Rectal smooth muscle tissue (tissue), 1 donor: ENCODE measurements around the gene DOCK6.

Experiments
- H3K27ac ChIP-seq: one replicate; pipeline ENCODE4 v1.7.0; 2013; ENCODE audit warnings: low read depth, low read length, inconsistent platforms
- H3K27me3 ChIP-seq: one replicate; pipeline ENCODE4 v1.7.0; 2013; ENCODE audit warnings: low read length; ENCODE audit not compliant: control insufficient read depth, insufficient read depth
- H3K36me3 ChIP-seq: one replicate; pipeline ENCODE4 v1.7.0; 2013; ENCODE audit warnings: low read length; ENCODE audit not compliant: control insufficient read depth, insufficient read depth
- H3K4me1 ChIP-seq: one replicate; pipeline ENCODE4 v1.7.0; 2013; ENCODE audit warnings: low read length; ENCODE audit not compliant: control insufficient read depth, insufficient read depth
- H3K4me3 ChIP-seq: one replicate; pipeline ENCODE4 v1.7.0; 2013; ENCODE audit warnings: low read length
- H3K9ac ChIP-seq: one replicate; pipeline ENCODE4 v1.7.0; 2013; ENCODE audit warnings: low read length

DOCK6 gene

GRCh38 chr19:11203194-11204075 is 58.9 kb downstream of the DOCK6 start:
- Histone ChIP-seq H3K27ac (peak overlapping the region; percentile 98), H3K9ac (peak overlapping the region; percentile 29), H3K27me3 (no peaks in the 10 kb centered on the region), H3K36me3 (no peaks in the 10 kb centered on the region), H3K4me3 (peak overlapping the region; percentile 59), H3K4me1 (peaks cover 20% of the 10 kb centered on the region)

DNA sequence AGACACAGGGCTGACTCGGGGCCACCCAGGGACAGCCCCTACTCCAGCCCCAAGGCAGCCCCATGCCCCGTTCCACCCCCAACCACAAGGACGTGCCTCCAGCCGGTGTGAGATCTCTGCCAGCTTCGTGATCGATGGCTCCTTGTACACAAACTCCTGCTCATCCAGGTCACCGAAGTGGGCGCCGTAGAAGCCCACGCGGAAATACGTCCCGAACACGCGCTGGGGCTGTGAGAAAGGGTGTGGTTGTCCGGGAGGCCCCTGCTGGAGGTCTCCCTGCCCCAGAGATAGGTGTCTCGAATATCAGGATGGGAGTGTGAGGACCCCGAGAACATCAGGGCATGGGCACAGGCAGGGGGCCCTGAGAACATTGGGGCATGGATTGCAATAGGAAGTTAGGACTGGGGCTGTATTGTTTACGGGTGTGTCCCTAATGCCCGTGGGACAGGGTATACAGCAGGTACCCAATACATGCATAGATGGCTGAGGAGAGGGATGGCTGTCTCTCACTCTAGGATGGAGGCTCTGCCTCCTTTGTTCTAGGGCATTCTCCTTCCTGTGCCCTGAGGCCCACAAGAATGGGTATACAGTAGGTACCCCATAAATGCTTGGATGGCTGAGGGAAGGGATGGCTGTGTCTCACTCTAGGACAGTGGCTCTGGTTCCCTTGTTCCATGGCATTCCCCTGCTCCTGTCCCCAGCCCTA is 59.7 kb downstream of the DOCK6 start:
- Histone ChIP-seq H3K4me3 (peak overlapping the region; percentile 14), H3K9ac (peak overlapping the region; percentile 29), H3K36me3 (no peaks in the 10 kb centered on the region), H3K27ac (peak overlapping the region; percentile 98), H3K4me1 (peaks cover 23% of the 10 kb centered on the region), H3K27me3 (no peaks in the 10 kb centered on the region)

DNA sequence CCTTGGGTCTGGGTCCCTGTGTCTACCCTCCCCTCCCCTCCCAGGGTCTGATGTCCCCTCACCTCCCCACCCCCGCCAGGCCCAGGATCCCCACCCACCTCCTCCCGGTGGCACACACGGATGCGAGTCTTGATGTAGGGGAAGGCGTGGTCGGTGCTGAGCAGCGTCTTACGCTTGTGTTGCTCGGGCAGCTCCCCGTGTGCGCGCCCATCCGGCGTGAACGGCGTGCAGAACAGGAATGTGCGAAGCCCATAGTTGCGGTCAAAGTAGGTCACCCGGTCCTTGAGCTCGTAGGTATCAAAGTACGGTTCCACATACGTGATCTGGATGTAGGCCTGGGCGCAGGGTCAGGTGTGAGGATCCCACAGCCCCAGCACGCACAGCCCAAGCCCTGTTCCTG is 60.5 kb downstream of the DOCK6 start:
- Histone ChIP-seq H3K36me3 (no peaks in the 10 kb centered on the region), H3K4me3 (no peak overlapping the region), H3K27ac (peak overlapping the region; percentile 98), H3K4me1 (peaks cover 23% of the 10 kb centered on the region), H3K27me3 (no peaks in the 10 kb centered on the region), H3K9ac (no peak overlapping the region)

DNA sequence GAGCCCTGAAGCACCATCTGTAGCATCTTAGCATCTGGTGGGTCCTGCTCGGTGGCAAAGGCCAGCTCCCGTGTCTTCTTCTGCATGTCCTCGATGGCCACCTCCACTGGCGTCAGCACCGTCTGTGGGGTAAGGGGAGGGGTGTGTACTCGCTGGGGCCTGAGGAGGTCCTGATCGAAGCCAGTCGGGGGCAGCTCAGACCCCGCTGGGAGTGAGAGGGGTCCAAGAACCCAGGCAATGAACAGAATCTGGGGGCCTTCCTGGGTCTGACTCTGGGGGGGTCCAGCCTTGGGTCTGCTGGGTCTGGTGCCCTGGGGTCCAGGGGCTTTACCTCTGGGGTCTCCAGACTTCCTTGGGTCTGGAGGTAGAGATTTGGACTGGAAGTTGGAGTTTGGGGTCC is 61.4 kb downstream of the DOCK6 start:
- Histone ChIP-seq H3K27ac (peak overlapping the region; percentile 98), H3K4me1 (peaks cover 23% of the 10 kb centered on the region)

GRCh38 chr19:11200015-11200574 is 62.2 kb downstream of the DOCK6 start:
- Histone ChIP-seq H3K4me1 (peaks cover 27% of the 10 kb centered on the region), H3K27ac (peak overlapping the region; percentile 94), H3K27me3 (no peaks in the 10 kb centered on the region), H3K9ac (no peak overlapping the region), H3K4me3 (no peak overlapping the region), H3K36me3 (no peaks in the 10 kb centered on the region)

More for the DNA sequence above, 61.4 kb downstream of the DOCK6 start:
- Histone ChIP-seq H3K36me3 (no peaks in the 10 kb centered on the region), H3K4me3 (no peak overlapping the region), H3K9ac (no peak overlapping the region), H3K27me3 (no peaks in the 10 kb centered on the region)

DNA sequence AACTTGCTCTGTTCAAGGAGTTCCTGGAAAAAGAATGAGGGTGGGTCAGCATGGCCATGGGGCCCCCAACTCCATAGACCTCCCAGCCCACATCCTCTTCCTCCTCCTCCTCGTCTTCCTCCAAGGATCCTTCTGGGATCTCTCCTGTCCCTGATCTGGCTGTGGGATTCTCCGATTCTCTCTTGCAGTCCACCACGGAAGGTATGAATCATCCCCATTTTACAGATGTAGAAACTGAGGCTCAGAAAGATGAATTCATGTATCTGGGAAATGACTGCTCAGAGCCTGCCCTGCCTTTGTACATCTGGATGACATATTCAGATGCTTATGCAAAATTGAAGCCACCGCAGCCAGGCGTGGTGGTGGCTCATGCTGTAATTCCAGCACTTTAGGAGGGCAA is 62.8 kb downstream of the DOCK6 start:
- H3K9ac ChIP-seq: no peak overlapping the region
- no peaks in the 10 kb centered on the region for H3K36me3 ChIP-seq
- peak overlapping the region; percentile 94 for H3K27ac ChIP-seq
- H3K27me3 ChIP-seq: no peaks in the 10 kb centered on the region
- H3K4me1 ChIP-seq: peaks cover 21% of the 10 kb centered on the region
- no peak overlapping the region for H3K4me3 ChIP-seq

- no peak overlapping the region for H3K4me3 ChIP-seq
- H3K9ac ChIP-seq: no peak overlapping the region
- H3K36me3 ChIP-seq: no peaks in the 10 kb centered on the region
- peaks cover 21% of the 10 kb centered on the region for H3K4me1 ChIP-seq
- H3K27me3 ChIP-seq: no peaks in the 10 kb centered on the region
- peak overlapping the region; percentile 94 for H3K27ac ChIP-seq
These were observed 63.4 kb downstream of the DOCK6 start for GRCh38 chr19:11198769-11199424.

- Histone ChIP-seq H3K9ac (no peak overlapping the region), H3K27me3 (no peaks in the 10 kb centered on the region), H3K27ac (peak overlapping the region; percentile 94), H3K4me1 (peaks cover 27% of the 10 kb centered on the region), H3K4me3 (peak overlapping the region; percentile 55), H3K36me3 (no peaks in the 10 kb centered on the region)
These were observed 64.2 kb downstream of the DOCK6 start for GRCh38 chr19:11198175-11198534.

DNA sequence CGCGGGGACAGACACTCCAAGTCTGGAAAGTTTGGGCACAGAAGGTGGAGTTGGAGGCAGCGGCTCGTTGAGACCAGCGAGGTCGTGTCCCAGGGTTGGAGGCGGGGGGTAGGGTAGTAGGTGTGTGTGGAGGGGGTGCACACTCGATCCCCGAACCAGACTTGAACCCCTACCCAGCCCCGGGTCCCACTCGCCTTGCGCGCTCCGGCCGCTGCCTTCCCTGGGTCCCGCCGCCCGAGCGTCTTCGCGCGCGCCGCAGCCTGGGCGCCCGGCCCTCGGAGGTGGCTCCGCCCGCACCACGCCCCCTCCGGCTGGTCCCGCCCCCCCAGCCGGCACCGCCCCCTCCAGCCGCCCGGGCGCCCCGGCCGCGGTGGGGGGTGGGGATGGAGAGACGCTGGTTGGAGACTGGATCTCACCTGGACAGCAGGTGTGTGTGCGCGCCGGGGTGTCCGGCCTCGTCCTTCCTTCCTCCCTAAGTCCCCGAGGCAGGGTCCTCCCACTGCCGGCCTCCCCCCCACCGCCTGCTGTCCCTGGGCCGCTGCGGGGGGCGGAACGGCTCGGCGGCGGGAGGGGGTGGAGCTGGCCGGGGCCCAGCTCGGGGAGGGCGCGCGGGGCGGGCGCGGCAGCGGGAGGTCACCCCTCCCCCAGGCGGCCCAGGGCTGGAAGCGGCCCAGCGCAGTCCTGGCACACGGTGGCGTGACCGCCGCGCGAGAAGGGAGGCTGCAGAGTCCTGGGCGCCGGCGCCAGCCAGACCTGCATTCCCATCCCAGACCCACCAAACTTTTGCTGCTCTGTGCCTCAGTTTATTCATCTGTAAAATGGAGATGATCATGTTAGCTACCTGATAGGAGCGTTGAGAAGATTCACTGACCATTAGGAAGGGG is 64.8 kb downstream of the DOCK6 start, which contains the start of gene KANK2:
Gene KANK2 (minus strand): TSS at position 255 of the 884 bp plus-strand sequence. CDS start 3,034 bp downstream, outside the sequence.
- Histone ChIP-seq H3K4me3 (peak within 1 kb of the TSS; percentile 91), H3K36me3 (peaks cover 2% of the 10 kb centered on the region), H3K27me3 (no peaks in the 10 kb centered on the region), H3K27ac (peak within 1 kb of the TSS; percentile 94), H3K9ac (peak within 1 kb of the TSS; percentile 80), H3K4me1 (peaks cover 24% of the 10 kb centered on the region)

GRCh38 chr19:11196406-11197287 is 65.7 kb downstream of the DOCK6 start:
- Histone ChIP-seq H3K27me3 (no peaks in the 10 kb centered on the region), H3K4me1 (peaks cover 25% of the 10 kb centered on the region), H3K36me3 (peaks cover 2% of the 10 kb centered on the region)

GRCh38 chr19:11195681-11196080 is 66.6 kb downstream of the DOCK6 start:
- Histone ChIP-seq H3K36me3 (peaks cover 2% of the 10 kb centered on the region), H3K27me3 (no peaks in the 10 kb centered on the region), H3K4me3 (peak overlapping the region; percentile 71), H3K9ac (peak overlapping the region; percentile 25), H3K4me1 (peaks cover 30% of the 10 kb centered on the region), H3K27ac (peak overlapping the region; percentile 85)

More at GRCh38 chr19:11196406-11197287, 65.7 kb downstream of the DOCK6 start:
- Histone ChIP-seq H3K27ac (peak overlapping the region; percentile 94), H3K4me3 (peak overlapping the region; percentile 91), H3K9ac (peak overlapping the region; percentile 80)
